Small intestine (tissue), 7 donors: ENCODE measurements around the gene PEX11G. TPM values are rescaled to one million over a fixed set of nuclear protein-coding genes. Genes with fewer than 3 reads are reported as not detected.
A peak's percentile ranks its signal among the peaks of the same experiment; 100 is the strongest.

Source experiments
- DNase-seq, 2 donors: peaks; one replicate each; pipeline versions ENCODE4 v3.0.0 to v3.0.0-alpha.2; 2013
- FAIRE-seq: peaks from 2 replicates; lab custom pipeline; 2012; peaks lifted over from hg19 to GRCh38; lab: Jason Lieb, UNC
- H3K27ac ChIP-seq, 3 donors: one replicate each; pipeline ENCODE4 v1.5.1; 2013; ENCODE audit warnings: low read length in 2 of 3, mild to moderate bottlenecking in 2 of 3, control low read depth in 1 of 3, inconsistent platforms in 1 of 3, low read depth in 1 of 3, moderate library complexity in 1 of 3
- H3K27me3 ChIP-seq, 3 donors: one replicate each; pipeline ENCODE4 v1.6.1; 2013; ENCODE audit warnings: low read length in 3 of 3, inconsistent platforms in 1 of 3; ENCODE audit not compliant: control insufficient read depth in 3 of 3, insufficient read depth in 3 of 3
- H3K36me3 ChIP-seq, 3 donors: one replicate each; pipeline ENCODE4 v1.6.1; 2013; ENCODE audit warnings: low read length in 3 of 3, inconsistent platforms in 1 of 3, low read depth in 1 of 3, mild to moderate bottlenecking in 1 of 3, moderate library complexity in 1 of 3; ENCODE audit not compliant: control insufficient read depth in 3 of 3, insufficient read depth in 2 of 3
- H3K4me1 ChIP-seq, 3 donors: one replicate each; pipeline ENCODE4 v1.6.1; 2013; ENCODE audit warnings: low read length in 2 of 3, inconsistent platforms in 1 of 3, low read depth in 1 of 3, mild to moderate bottlenecking in 1 of 3, moderate library complexity in 1 of 3; ENCODE audit not compliant: control insufficient read depth in 3 of 3, insufficient read depth in 2 of 3
- H3K4me3 ChIP-seq, 3 donors: one replicate each; pipeline ENCODE4 v1.5.1; 2013; ENCODE audit warnings: low read length in 3 of 3, control low read depth in 1 of 3, inconsistent platforms in 1 of 3, low read depth in 1 of 3, mild to moderate bottlenecking in 1 of 3, moderate library complexity in 1 of 3
- H3K9me3 ChIP-seq, 2 donors: one replicate each; pipeline ENCODE4 v1.6.1; 2013; ENCODE audit warnings: low read depth in 1 of 2, low read length in 1 of 2; ENCODE audit not compliant: control insufficient read depth in 2 of 2, insufficient read depth in 1 of 2
- WGBS, 3 donors: extraction: QIAGEN DNeasy Blood & Tissue Kit; methylation state at CpG; one replicate each; pipeline ENCODE4 v1.1.7; 2013; 5-methylcytosine and 5-hydroxymethylcytosine counted together
- polyA plus RNA-seq, 4 donors: library from polyadenylated mRNA; stranded (reverse) in 3 of 4; unstranded in 1 of 4; fragments of 200-250 nt in 3 of 4; fragments of 120-200 nt in 1 of 4; gene quantifications; one replicate each; pipeline versions ENCODE4 v1.2.1 to v1.2.3, GENCODE V29; 2013
- donor health status: healthy with polysubstance abuse.
- donor health status: control.
- donor health status: control.
- donor health status: Bipolar disorder and iron deficiency.
- donor health status: healthy.

Gene PEX11G
- polyA plus RNA-seq, 4 donors = 9.2 to 19.9 (median 14.4) TPM

DNA sequence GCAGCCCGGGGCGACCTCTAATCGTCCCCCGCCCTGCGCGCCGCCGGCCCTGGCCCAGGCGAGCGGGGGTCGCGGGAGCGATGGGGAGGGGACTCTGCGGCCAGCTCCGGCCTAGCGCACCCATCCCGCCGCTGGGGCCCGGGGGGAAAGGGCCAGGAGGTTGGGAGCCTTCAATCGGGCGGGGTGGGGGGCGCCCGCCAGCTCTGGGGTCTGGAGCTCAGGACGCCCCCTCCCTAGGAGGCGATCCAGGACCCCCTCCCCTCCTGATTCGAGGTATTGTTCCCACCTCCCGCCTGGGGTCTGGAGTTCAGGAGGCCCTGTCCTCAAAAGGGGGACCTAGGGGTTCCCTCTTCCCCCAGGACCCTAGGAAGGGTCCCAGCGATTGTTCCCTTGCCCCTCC lies 27.5 kb upstream of the PEX11G start:
- 3 to 4% (median 3%) methylated on average over 12 to 28 of the region's 28 CpGs for WGBS, 3 donors
- peak overlapping the region; percentile 51 to 87 (median 72) for H3K4me3 ChIP-seq
- no peaks in the 10 kb centered on the region for H3K9me3 ChIP-seq
- H3K27me3 ChIP-seq = no peaks in the 10 kb centered on the region
- H3K27ac ChIP-seq = peak overlapping the region in 2 of 3 donors; percentile 59
- DNase-seq (peak in 1 of 2 donors; percentile 28), FAIRE-seq (no peak)
- peaks cover 0 to 12% (median 0%) of the 10 kb centered on the region in 3 donors for H3K4me1 ChIP-seq
- H3K36me3 ChIP-seq = peaks cover 0 to 26% (median 0%) of the 10 kb centered on the region in 3 donors

DNA sequence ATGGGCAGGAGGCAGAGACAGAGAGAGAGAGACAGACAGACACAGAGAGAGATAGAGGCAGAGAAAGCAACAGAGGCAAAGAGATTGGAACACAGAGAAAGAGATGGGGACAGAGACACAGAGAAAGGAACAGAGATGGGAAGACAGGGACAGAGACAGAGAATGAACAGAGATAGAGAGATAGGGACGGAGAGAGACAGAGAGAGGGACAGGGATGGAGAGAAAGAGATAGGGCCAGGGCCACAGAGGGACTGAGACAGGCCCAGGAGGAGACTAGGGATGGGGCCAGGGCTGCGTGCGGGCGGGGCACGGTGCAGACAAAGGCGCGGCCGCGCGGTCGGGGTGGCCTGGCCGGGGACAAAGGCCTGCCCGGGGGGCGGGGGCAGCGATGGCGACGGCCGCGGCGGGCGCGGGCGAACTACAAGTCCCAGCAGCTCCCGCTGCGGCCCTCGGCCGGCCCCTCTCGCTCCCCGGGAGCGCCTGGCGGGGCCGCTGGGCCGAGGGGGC lies 26.9 kb upstream of the PEX11G start, which contains the start of gene ZNF358:
ZNF358 (plus strand) TSS at position 459 of the 507 bp plus-strand sequence. CDS start 3,140 bp downstream, outside the sequence.
- Histone ChIP-seq H3K27me3 (no peaks in the 10 kb centered on the region), H3K36me3 (peaks cover 0 to 23% (median 0%) of the 10 kb centered on the region in 3 donors), H3K4me3 (peak within 1 kb of the TSS; percentile 51 to 87 (median 72)), H3K9me3 (no peaks in the 10 kb centered on the region), H3K27ac (peak within 1 kb of the TSS; percentile 43 to 96 (median 59)), H3K4me1 (peaks cover 0 to 12% (median 0%) of the 10 kb centered on the region in 3 donors)
- DNase-seq (peak; percentile 80 to 90), FAIRE-seq (no peak)
- WGBS, 3 donors = 1 to 22% (median 7%) methylated on average over 1 to 33 of the region's 33 CpGs

- peak overlapping the region; percentile 43 to 96 (median 48) for H3K27ac ChIP-seq
- FAIRE-seq = no peak
- no peaks in the 10 kb centered on the region for H3K27me3 ChIP-seq
- H3K4me1 ChIP-seq = peaks cover 0 to 12% (median 0%) of the 10 kb centered on the region in 3 donors
- peak in 1 of 2 donors; percentile 24 for DNase-seq
- WGBS, 3 donors = 65 to 90% (median 81%) methylated on average over 13 of the region's 13 CpGs
- H3K36me3 ChIP-seq = peaks cover 0 to 18% (median 0%) of the 10 kb centered on the region in 3 donors
- H3K4me3 ChIP-seq = peak overlapping the region in 1 of 3 donors; percentile 24
- H3K9me3 ChIP-seq = no peaks in the 10 kb centered on the region
Observed at GRCh38 chr19:7515110-7515644, 26.3 kb upstream of the PEX11G start.

DNA sequence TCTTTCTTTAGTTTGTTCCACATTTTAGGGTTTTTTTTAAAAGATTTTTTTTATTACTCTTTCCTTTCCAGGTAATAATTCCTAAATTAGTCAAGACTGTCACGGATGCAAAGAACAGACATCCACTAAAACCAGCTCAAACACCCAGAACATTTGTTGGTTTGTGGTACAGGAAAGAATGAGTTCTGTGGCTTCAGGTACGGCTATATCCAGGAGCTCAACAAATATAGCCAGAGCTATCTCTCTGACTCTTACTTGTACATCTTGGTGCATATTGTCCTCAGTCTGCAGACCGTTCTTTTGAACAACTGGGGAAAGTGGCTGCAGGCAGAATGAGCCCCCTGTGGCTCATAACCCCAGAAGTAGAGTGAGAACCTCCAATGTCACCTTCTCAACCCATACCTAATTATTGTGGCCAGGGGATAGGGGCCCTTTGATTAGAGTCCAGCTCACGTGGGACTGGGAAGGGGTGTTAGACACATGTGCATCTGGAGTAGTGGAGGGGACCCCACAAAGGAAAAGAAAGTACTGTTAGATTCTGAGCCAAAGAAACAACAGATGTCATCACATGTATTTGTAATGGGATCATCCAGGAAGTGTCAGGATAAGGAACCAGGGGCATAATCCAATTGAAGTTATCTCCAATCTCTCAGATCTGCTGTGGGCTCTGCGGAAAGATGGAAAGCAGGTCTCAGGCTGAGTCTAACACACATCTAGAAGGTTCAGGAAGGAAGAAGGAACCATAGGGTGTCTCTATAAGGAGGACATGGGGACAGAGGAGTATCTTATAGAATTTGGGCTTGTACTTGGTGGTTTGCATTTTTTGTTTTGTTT lies 25.2 kb upstream of the PEX11G start:
- H3K27ac ChIP-seq = peak overlapping the region in 1 of 3 donors; percentile 57
- no peaks in the 10 kb centered on the region for H3K9me3 ChIP-seq
- no peaks in the 10 kb centered on the region for H3K27me3 ChIP-seq
- 69 to 86% (median 82%) methylated on average over 5 of the region's 5 CpGs for WGBS, 3 donors
- FAIRE-seq (no peak), DNase-seq (no peak)
- peaks cover 0 to 8% (median 0%) of the 10 kb centered on the region in 3 donors for H3K36me3 ChIP-seq
- H3K4me1 ChIP-seq = peaks cover 0 to 12% (median 0%) of the 10 kb centered on the region in 3 donors
- H3K4me3 ChIP-seq = no peak overlapping the region

- Histone ChIP-seq H3K27me3 (no peaks in the 10 kb centered on the region), H3K4me3 (no peak overlapping the region), H3K36me3 (peaks cover 0 to 3% (median 0%) of the 10 kb centered on the region in 3 donors), H3K9me3 (no peaks in the 10 kb centered on the region), H3K27ac (no peak overlapping the region), H3K4me1 (peaks cover 0 to 12% (median 0%) of the 10 kb centered on the region in 3 donors)
- 37 to 57% (median 51%) methylated on average over 6 of the region's 6 CpGs for WGBS, 3 donors
- DNase-seq (no peak), FAIRE-seq (no peak)
Observed at GRCh38 chr19:7512400-7512851, 23.6 kb upstream of the PEX11G start.

- no peak overlapping the region for H3K27ac ChIP-seq
- WGBS, 3 donors = 12 to 45% (median 39%) methylated on average over 3 of the region's 3 CpGs
- no peak for FAIRE-seq
Observed at GRCh38 chr19:7509625-7510024, 20.8 kb upstream of the PEX11G start.

DNA sequence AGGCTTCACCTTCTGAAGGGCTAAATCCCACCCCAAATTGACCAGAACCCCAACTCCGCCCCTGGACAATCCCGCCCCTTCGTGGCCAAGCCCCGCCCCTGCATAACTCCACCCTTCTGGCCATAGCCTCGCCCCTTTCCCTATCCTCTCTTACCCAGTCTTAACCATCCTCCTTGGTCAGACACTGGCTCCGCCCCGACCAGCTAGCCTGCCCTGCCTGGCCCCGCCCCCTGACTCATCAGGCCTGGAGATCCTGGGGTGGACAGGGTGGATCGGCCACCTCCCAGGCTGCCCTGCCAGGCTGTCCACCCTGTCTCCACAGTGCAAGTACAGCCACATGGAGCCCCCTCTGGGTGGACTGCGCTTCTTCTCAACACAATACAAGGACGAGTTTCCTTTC lies 19.0 kb upstream of the PEX11G start:
- Histone ChIP-seq H3K4me3 (no peak overlapping the region), H3K27ac (no peak overlapping the region), H3K9me3 (no peaks in the 10 kb centered on the region), H3K36me3 (no peaks in the 10 kb centered on the region), H3K27me3 (peaks cover 0 to 2% (median 0%) of the 10 kb centered on the region in 3 donors), H3K4me1 (peaks cover 0 to 9% (median 3%) of the 10 kb centered on the region in 3 donors)
- DNase-seq = peak; percentile 61 to 77
- WGBS, 3 donors = 28 to 42% (median 34%) methylated on average over 10 to 11 of the region's 11 CpGs
- no peak for FAIRE-seq

More at GRCh38 chr19:7509625-7510024, 20.8 kb upstream of the PEX11G start:
- H3K9me3 ChIP-seq = no peaks in the 10 kb centered on the region
- H3K4me3 ChIP-seq = no peak overlapping the region
- H3K27me3 ChIP-seq = peaks cover 0 to 2% (median 0%) of the 10 kb centered on the region in 3 donors
- H3K4me1 ChIP-seq = peaks cover 0 to 9% (median 3%) of the 10 kb centered on the region in 3 donors
- no peak for DNase-seq
- H3K36me3 ChIP-seq = no peaks in the 10 kb centered on the region
